GM21717 (cell line): ENCODE results near the gene MPHOSPH9.
"Not testable (repeated sequence)": the region's sequence is repeated elsewhere in the genome, so short reads cannot be mapped to it uniquely, and the experiment has no call there.

ENCODE experiments used
- ATAC-seq: cut with Tn5 transposase; IDR thresholded peaks from one replicate; pipeline ENCODE4 v1.9.1; 2021; ENCODE audit warnings: mild to moderate bottlenecking, moderate library complexity; ENCODE audit not compliant: unreplicated experiment

MPHOSPH9 gene

GRCh38 chr12:123231931-123232330, 1.0 kb downstream of the MPHOSPH9 start:
- no peak for ATAC-seq

GRCh38 chr12:123229051-123229450, 3.9 kb downstream of the MPHOSPH9 start:
- no peak for ATAC-seq

GRCh38 chr12:123227581-123228258, 5.2 kb downstream of the MPHOSPH9 start:
- ATAC-seq: no peak

GRCh38 chr12:123225443-123225842, 7.5 kb downstream of the MPHOSPH9 start:
- no peak for ATAC-seq

GRCh38 chr12:123223241-123223668, 9.7 kb downstream of the MPHOSPH9 start:
- no peak for ATAC-seq

GRCh38 chr12:123207815-123208214, 25.1 kb downstream of the MPHOSPH9 start:
- ATAC-seq: not testable (repeated sequence)

GRCh38 chr12:123206794-123207193, 26.1 kb downstream of the MPHOSPH9 start:
- ATAC-seq: not testable (repeated sequence)

GRCh38 chr12:123200414-123200813, 32.5 kb downstream of the MPHOSPH9 start:
- no peak for ATAC-seq

- ATAC-seq: no peak
These were observed 33.0 kb downstream of the MPHOSPH9 start for GRCh38 chr12:123199936-123200335.

GRCh38 chr12:123187637-123188036, 45.3 kb downstream of the MPHOSPH9 start:
- no peak for ATAC-seq

GRCh38 chr12:123180171-123180570, 52.8 kb downstream of the MPHOSPH9 start:
- ATAC-seq: no peak

GRCh38 chr12:123171967-123172366, 61.0 kb downstream of the MPHOSPH9 start:
- no peak for ATAC-seq

- no peak for ATAC-seq
These were observed 65.6 kb downstream of the MPHOSPH9 start for GRCh38 chr12:123167329-123167728.

- ATAC-seq: no peak
These were observed 67.4 kb downstream of the MPHOSPH9 start for GRCh38 chr12:123165537-123165936.

GRCh38 chr12:123164710-123165261, 68.2 kb downstream of the MPHOSPH9 start:
- ATAC-seq: no peak

- no peak for ATAC-seq
These were observed 68.7 kb downstream of the MPHOSPH9 start for GRCh38 chr12:123164222-123164621.

GRCh38 chr12:123163227-123163626, 69.7 kb downstream of the MPHOSPH9 start:
- ATAC-seq: no peak

- no peak for ATAC-seq
These were observed 72.0 kb downstream of the MPHOSPH9 start for GRCh38 chr12:123160801-123161487.

- ATAC-seq: no peak
These were observed 79.0 kb downstream of the MPHOSPH9 start for GRCh38 chr12:123153906-123154305.

GRCh38 chr12:123152833-123153232, 80.1 kb downstream of the MPHOSPH9 start:
- no peak for ATAC-seq

- ATAC-seq: no peak
These were observed 81.2 kb downstream of the MPHOSPH9 start for GRCh38 chr12:123151457-123152454.
